HG02852 (cell line): ENCODE results near the gene ACSM2B.
"Not testable (repeated sequence)": the region's sequence is repeated elsewhere in the genome, so short reads cannot be mapped to it uniquely, and the experiment has no call there.

ENCODE experiments used
- ATAC-seq: cut with Tn5 transposase; IDR thresholded peaks from one replicate; pipeline ENCODE4 v1.9.1; 2021; ENCODE audit warnings: mild to moderate bottlenecking, moderate library complexity; ENCODE audit not compliant: unreplicated experiment

Gene ACSM2B

GRCh38 chr16:20538687-20539086 lies 37.5 kb downstream of the ACSM2B start:
- ATAC-seq = no peak

- ATAC-seq = no peak
Measured at GRCh38 chr16:20538181-20538580, 38.0 kb downstream of the ACSM2B start.

GRCh38 chr16:20536669-20537068 lies 39.5 kb downstream of the ACSM2B start:
- not testable (repeated sequence) for ATAC-seq

GRCh38 chr16:20532284-20532792 lies 43.8 kb downstream of the ACSM2B start:
- not testable (repeated sequence) for ATAC-seq

GRCh38 chr16:20531795-20532194 lies 44.4 kb downstream of the ACSM2B start:
- not testable (repeated sequence) for ATAC-seq

GRCh38 chr16:20520103-20520502 lies 56.1 kb downstream of the ACSM2B start:
- no peak for ATAC-seq

- ATAC-seq = no peak
Measured at GRCh38 chr16:20519231-20519630, 56.9 kb downstream of the ACSM2B start.

- no peak for ATAC-seq
Measured at GRCh38 chr16:20517149-20517548, 59.0 kb downstream of the ACSM2B start.

GRCh38 chr16:20515688-20516090 lies 60.5 kb downstream of the ACSM2B start:
- ATAC-seq = no peak

GRCh38 chr16:20510323-20510722 lies 65.8 kb downstream of the ACSM2B start:
- ATAC-seq = no peak

GRCh38 chr16:20507280-20507679 lies 68.9 kb downstream of the ACSM2B start:
- no peak for ATAC-seq

GRCh38 chr16:20504418-20504817 lies 71.7 kb downstream of the ACSM2B start:
- no peak for ATAC-seq

GRCh38 chr16:20491448-20491847 lies 84.7 kb downstream of the ACSM2B start:
- not testable (repeated sequence) for ATAC-seq

GRCh38 chr16:20490994-20491393 lies 85.2 kb downstream of the ACSM2B start:
- ATAC-seq = not testable (repeated sequence)
